ENCODE results near the gene LRRC43.

The LRRC43 gene

GRCh38 chr12:122235741-122236140 lies 52.8 kb downstream of the LRRC43 start:
- no peak overlapping the region for H2BK15ac ChIP-seq (ENCODE audit: low read length)
- no peak overlapping the region for H2BK12ac ChIP-seq (ENCODE audit: low read length)
- no peak overlapping the region for H3K9ac ChIP-seq (ENCODE audit: low read depth, low read length, poor library complexity)

GRCh38 chr12:122238861-122239260 lies 55.9 kb downstream of the LRRC43 start:
- no peak overlapping the region for H3K23ac ChIP-seq (ENCODE audit: low read depth, low read length, poor library complexity)
- H2BK15ac ChIP-seq (ENCODE audit: low read length): no peak overlapping the region
- H4K8ac ChIP-seq (ENCODE audit: low read depth, low read length): no peak overlapping the region
- no peak overlapping the region for H3K18ac ChIP-seq (ENCODE audit: low read length)
- peaks cover 7 to 59% of the 10 kb centered on the region in 2 donors for H3K36me3 ChIP-seq (replicated peaks in 1 of 2; ENCODE audit: control insufficient read depth in 2 of 2, insufficient read depth in 2 of 2, low read length in 2 of 2)
- H3K4me2 ChIP-seq (ENCODE audit: insufficient read depth, low read length, poor library complexity, severe bottlenecking): no peak overlapping the region
- no peak overlapping the region for H3K14ac ChIP-seq (ENCODE audit: low read length)
- no peak overlapping the region for H2BK5ac ChIP-seq (ENCODE audit: low read length)
- H2AK5ac ChIP-seq (ENCODE audit: low read depth, low read length): no peak overlapping the region
- H3K27me3 ChIP-seq (ENCODE audit: control insufficient read depth in 3 of 3, insufficient read depth in 3 of 3, low read depth in 1 of 3, low read length in 3 of 3): no peaks in the 10 kb centered on the region
- no peak overlapping the region for H2AFZ ChIP-seq (ENCODE audit: low read length)
- no peaks in the 10 kb centered on the region for H3K79me1 ChIP-seq (ENCODE audit: low read depth, low read length)
- WGBS, 2 donors (ENCODE audit: extremely low coverage in 2 of 2, insufficient read length in 2 of 2, insufficient replicate concordance in 1 of 2): no CpG with 5 or more reads among the region's 5 CpGs
- no peak overlapping the region for H2BK120ac ChIP-seq (ENCODE audit: low read depth, low read length)
- H3K4me3 ChIP-seq (ENCODE audit: low read length in 2 of 2): no peak overlapping the region
- no peaks in the 10 kb centered on the region for H3K4me1 ChIP-seq (ENCODE audit: control insufficient read depth in 2 of 2, insufficient read depth in 1 of 2, low read depth in 1 of 2, low read length in 2 of 2)
- H3K9ac ChIP-seq (ENCODE audit: low read depth, low read length, poor library complexity): no peak overlapping the region
- no peaks in the 10 kb centered on the region for H3K9me3 ChIP-seq (replicated peaks in 1 of 2; ENCODE audit: control insufficient read depth in 2 of 2, insufficient read depth in 1 of 2, low read depth in 1 of 2, low read length in 2 of 2)
- no peak for DNase-seq (ENCODE audit: low spot score)
- no peak overlapping the region for H3K4ac ChIP-seq (ENCODE audit: low read length)
- H4K91ac ChIP-seq (ENCODE audit: low read depth, low read length, poor library complexity): no peak overlapping the region
- H2BK12ac ChIP-seq (ENCODE audit: low read length): no peak overlapping the region
- H3K27ac ChIP-seq (replicated peaks; ENCODE audit: low read length): no peak overlapping the region

More at GRCh38 chr12:122235741-122236140, 52.8 kb downstream of the LRRC43 start:
- Histone ChIP-seq H3K4me1 (ENCODE audit: control insufficient read depth in 2 of 2, insufficient read depth in 1 of 2, low read depth in 1 of 2, low read length in 2 of 2) (no peaks in the 10 kb centered on the region), H3K27me3 (ENCODE audit: control insufficient read depth in 3 of 3, insufficient read depth in 3 of 3, low read depth in 1 of 3, low read length in 3 of 3) (no peaks in the 10 kb centered on the region), H2AK5ac (ENCODE audit: low read depth, low read length) (no peak overlapping the region), H2BK120ac (ENCODE audit: low read depth, low read length) (no peak overlapping the region), H4K8ac (ENCODE audit: low read depth, low read length) (no peak overlapping the region), H2BK5ac (ENCODE audit: low read length) (no peak overlapping the region), H3K4me3 (ENCODE audit: low read length in 2 of 2) (no peak overlapping the region), H2AFZ (ENCODE audit: low read length) (no peak overlapping the region), H4K91ac (ENCODE audit: low read depth, low read length, poor library complexity) (no peak overlapping the region), H3K79me1 (ENCODE audit: low read depth, low read length) (no peaks in the 10 kb centered on the region), H3K9me3 (replicated peaks in 1 of 2; ENCODE audit: control insufficient read depth in 2 of 2, insufficient read depth in 1 of 2, low read depth in 1 of 2, low read length in 2 of 2) (no peaks in the 10 kb centered on the region), H3K18ac (ENCODE audit: low read length) (no peak overlapping the region), H3K14ac (ENCODE audit: low read length) (no peak overlapping the region), H3K36me3 (replicated peaks in 1 of 2; ENCODE audit: control insufficient read depth in 2 of 2, insufficient read depth in 2 of 2, low read length in 2 of 2) (peaks cover 9 to 70% of the 10 kb centered on the region in 2 donors), H3K23ac (ENCODE audit: low read depth, low read length, poor library complexity) (no peak overlapping the region), H3K4ac (ENCODE audit: low read length) (no peak overlapping the region), H3K4me2 (ENCODE audit: insufficient read depth, low read length, poor library complexity, severe bottlenecking) (no peak overlapping the region), H3K27ac (replicated peaks; ENCODE audit: low read length) (no peak overlapping the region)
- DNase-seq (ENCODE audit: low spot score): no peak
- no CpG with 5 or more reads among the region's 7 CpGs for WGBS, 2 donors (ENCODE audit: extremely low coverage in 2 of 2, insufficient read length in 2 of 2, insufficient replicate concordance in 1 of 2)

- H4K91ac ChIP-seq (ENCODE audit: low read depth, low read length, poor library complexity): no peak overlapping the region
- H2BK12ac ChIP-seq (ENCODE audit: low read length): no peak overlapping the region
- no peaks in the 10 kb centered on the region for H3K79me1 ChIP-seq (ENCODE audit: low read depth, low read length)
- no peak overlapping the region for H3K18ac ChIP-seq (ENCODE audit: low read length)
- H3K4me1 ChIP-seq (ENCODE audit: control insufficient read depth in 2 of 2, insufficient read depth in 1 of 2, low read depth in 1 of 2, low read length in 2 of 2): no peaks in the 10 kb centered on the region
- no peak overlapping the region for H4K8ac ChIP-seq (ENCODE audit: low read depth, low read length)
- WGBS, 2 donors (ENCODE audit: extremely low coverage in 2 of 2, insufficient read length in 2 of 2, insufficient replicate concordance in 1 of 2): no CpG with 5 or more reads among the region's 6 CpGs
- no peaks in the 10 kb centered on the region for H3K9me3 ChIP-seq (replicated peaks in 1 of 2; ENCODE audit: control insufficient read depth in 2 of 2, insufficient read depth in 1 of 2, low read depth in 1 of 2, low read length in 2 of 2)
- no peak overlapping the region for H2AK5ac ChIP-seq (ENCODE audit: low read depth, low read length)
- H3K36me3 ChIP-seq (replicated peaks in 1 of 2; ENCODE audit: control insufficient read depth in 2 of 2, insufficient read depth in 2 of 2, low read length in 2 of 2): peaks cover 4 to 45% of the 10 kb centered on the region in 2 donors
- H3K4me2 ChIP-seq (ENCODE audit: insufficient read depth, low read length, poor library complexity, severe bottlenecking): no peak overlapping the region
- H2BK15ac ChIP-seq (ENCODE audit: low read length): no peak overlapping the region
- no peak overlapping the region for H3K4ac ChIP-seq (ENCODE audit: low read length)
- H3K27ac ChIP-seq (replicated peaks; ENCODE audit: low read length): no peak overlapping the region
- no peak overlapping the region for H3K23ac ChIP-seq (ENCODE audit: low read depth, low read length, poor library complexity)
- H3K27me3 ChIP-seq (ENCODE audit: control insufficient read depth in 3 of 3, insufficient read depth in 3 of 3, low read depth in 1 of 3, low read length in 3 of 3): no peaks in the 10 kb centered on the region
- no peak overlapping the region for H3K14ac ChIP-seq (ENCODE audit: low read length)
- DNase-seq (ENCODE audit: low spot score): no peak
- no peak overlapping the region for H2AFZ ChIP-seq (ENCODE audit: low read length)
- H2BK5ac ChIP-seq (ENCODE audit: low read length): no peak overlapping the region
- H2BK120ac ChIP-seq (ENCODE audit: low read depth, low read length): no peak overlapping the region
- H3K9ac ChIP-seq (ENCODE audit: low read depth, low read length, poor library complexity): no peak overlapping the region
- H3K4me3 ChIP-seq (ENCODE audit: low read length in 2 of 2): no peak overlapping the region
These were observed 61.0 kb downstream of the LRRC43 start for GRCh38 chr12:122243965-122244364.

- H3K14ac ChIP-seq (ENCODE audit: low read length): no peak overlapping the region
- no peak overlapping the region for H2BK15ac ChIP-seq (ENCODE audit: low read length)
- no peak overlapping the region for H2AK5ac ChIP-seq (ENCODE audit: low read depth, low read length)
- no peak overlapping the region for H3K9ac ChIP-seq (ENCODE audit: low read depth, low read length, poor library complexity)
- no peaks in the 10 kb centered on the region for H3K4me1 ChIP-seq (ENCODE audit: control insufficient read depth in 2 of 2, insufficient read depth in 1 of 2, low read depth in 1 of 2, low read length in 2 of 2)
- H4K91ac ChIP-seq (ENCODE audit: low read depth, low read length, poor library complexity): no peak overlapping the region
- H2AFZ ChIP-seq (ENCODE audit: low read length): no peak overlapping the region
- H3K36me3 ChIP-seq (replicated peaks in 1 of 2; ENCODE audit: control insufficient read depth in 2 of 2, insufficient read depth in 2 of 2, low read length in 2 of 2): peaks cover 4 to 48% of the 10 kb centered on the region in 2 donors
- no peak overlapping the region for H3K4ac ChIP-seq (ENCODE audit: low read length)
- H3K18ac ChIP-seq (ENCODE audit: low read length): no peak overlapping the region
- no peak overlapping the region for H2BK12ac ChIP-seq (ENCODE audit: low read length)
- no peak overlapping the region for H3K4me2 ChIP-seq (ENCODE audit: insufficient read depth, low read length, poor library complexity, severe bottlenecking)
- H3K27ac ChIP-seq (replicated peaks; ENCODE audit: low read length): no peak overlapping the region
- H3K23ac ChIP-seq (ENCODE audit: low read depth, low read length, poor library complexity): no peak overlapping the region
- H2BK5ac ChIP-seq (ENCODE audit: low read length): no peak overlapping the region
- H3K27me3 ChIP-seq (ENCODE audit: control insufficient read depth in 3 of 3, insufficient read depth in 3 of 3, low read depth in 1 of 3, low read length in 3 of 3): no peaks in the 10 kb centered on the region
- H3K4me3 ChIP-seq (ENCODE audit: low read length in 2 of 2): no peak overlapping the region
- no CpG with 5 or more reads among the region's 11 CpGs for WGBS, 2 donors (ENCODE audit: extremely low coverage in 2 of 2, insufficient read length in 2 of 2, insufficient replicate concordance in 1 of 2)
- no peaks in the 10 kb centered on the region for H3K9me3 ChIP-seq (replicated peaks in 1 of 2; ENCODE audit: control insufficient read depth in 2 of 2, insufficient read depth in 1 of 2, low read depth in 1 of 2, low read length in 2 of 2)
- no peak overlapping the region for H4K8ac ChIP-seq (ENCODE audit: low read depth, low read length)
- no peak overlapping the region for H2BK120ac ChIP-seq (ENCODE audit: low read depth, low read length)
- no peaks in the 10 kb centered on the region for H3K79me1 ChIP-seq (ENCODE audit: low read depth, low read length)
- DNase-seq (ENCODE audit: low spot score): no peak
These were observed 61.8 kb downstream of the LRRC43 start for GRCh38 chr12:122244565-122245371.
